ENCODE data around the gene PRMT7.

GRCh38 chr16:68366062-68366461, 55.2 kb downstream of the PRMT7 start:
- TF ChIP-seq CTCF (IDR thresholded peaks at IDR 0.05; ENCODE audit: borderline replicate concordance, extremely low read depth, low read length, poor library complexity, severe bottlenecking) (no peak), EZH2 (IDR thresholded peaks at IDR 0.05; ENCODE audit: borderline replicate concordance, low read depth, low read length, severe bottlenecking) (no peak)

Measured in DND-41 (cell line).